Ishikawa (cell line): Measurements from ENCODE around the gene MOB3B.

Experiments
- CEBPB ChIP-seq: IDR thresholded peaks from 2 replicates; pipeline ENCODE4 v1.6.1; 2012
- CREB1 ChIP-seq: IDR thresholded peaks from 2 replicates; pipeline ENCODE4 v1.6.1; 2012; ENCODE audit warnings: low read depth
- EGR1 ChIP-seq: IDR thresholded peaks from 2 replicates; pipeline ENCODE4 v1.6.1; 2012
- EP300 ChIP-seq: IDR thresholded peaks from 2 replicates; pipeline ENCODE4 v1.6.1; 2012; ENCODE audit warnings: borderline replicate concordance
- FOXM1 ChIP-seq: IDR thresholded peaks from 2 replicates; pipeline ENCODE4 v1.6.1; 2012; ENCODE audit warnings: low read depth, borderline replicate concordance
- NFIC ChIP-seq: IDR thresholded peaks from 2 replicates; pipeline ENCODE4 v1.6.1; 2012
- RAD21 ChIP-seq: IDR thresholded peaks from 2 replicates; pipeline ENCODE4 v1.6.1; 2012; ENCODE audit warnings: low read depth
- TAF1 ChIP-seq: IDR thresholded peaks from 2 replicates; pipeline ENCODE4 v1.6.1; 2012; ENCODE audit warnings: low read depth, mild to moderate bottlenecking
- TCF12 ChIP-seq: IDR thresholded peaks from 2 replicates; pipeline ENCODE4 v1.6.1; 2012; ENCODE audit warnings: low read depth
- TEAD4 ChIP-seq: IDR thresholded peaks from 2 replicates; pipeline ENCODE4 v1.6.1; 2012
- YY1 ChIP-seq: IDR thresholded peaks from 2 replicates; pipeline ENCODE4 v1.6.1; 2012; ENCODE audit warnings: low read depth
- ZBTB7A ChIP-seq: IDR thresholded peaks from 2 replicates; pipeline ENCODE4 v1.6.1; 2012; ENCODE audit warnings: low read depth
- TF ChIP-seq, protein P1 (sequence below): IDR thresholded peaks from 2 replicates; pipeline ENCODE4 v1.6.1; 2012; ENCODE audit warnings: low read depth, mild to moderate bottlenecking
- TF ChIP-seq, protein P2 (sequence below): IDR thresholded peaks from 2 replicates; pipeline ENCODE4 v1.6.1; 2012
- TF ChIP-seq, protein P3 (sequence below): IDR thresholded peaks from 2 replicates; pipeline ENCODE4 v1.6.1; 2012

MOB3B gene

DNA sequence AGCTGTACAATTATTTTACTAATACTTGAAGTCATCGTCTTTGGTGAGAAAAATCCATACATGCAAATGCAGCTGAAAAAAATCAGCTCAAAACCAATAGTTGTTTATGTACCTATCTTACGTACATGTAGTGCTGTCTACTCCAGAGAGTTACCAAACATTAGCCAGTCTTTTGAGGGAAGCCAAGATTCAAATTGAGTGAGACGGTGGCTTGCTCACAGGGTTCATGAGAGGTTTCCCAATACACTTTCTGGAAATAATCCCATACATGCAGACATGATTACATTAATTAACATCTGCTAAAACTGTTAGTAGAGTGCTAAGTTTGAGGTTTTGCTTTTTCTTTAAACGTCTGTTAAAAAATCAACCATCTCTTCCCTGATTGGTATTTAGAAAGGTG, 41.4 kb upstream of the MOB3B start:
- TF ChIP-seq EP300 (no peak), YY1 (no peak), TCF12 (no peak), TAF1 (no peak), TEAD4 (no peak), EGR1 (no peak), ZBTB7A (no peak)
- TF ChIP-seq, protein P1, sequence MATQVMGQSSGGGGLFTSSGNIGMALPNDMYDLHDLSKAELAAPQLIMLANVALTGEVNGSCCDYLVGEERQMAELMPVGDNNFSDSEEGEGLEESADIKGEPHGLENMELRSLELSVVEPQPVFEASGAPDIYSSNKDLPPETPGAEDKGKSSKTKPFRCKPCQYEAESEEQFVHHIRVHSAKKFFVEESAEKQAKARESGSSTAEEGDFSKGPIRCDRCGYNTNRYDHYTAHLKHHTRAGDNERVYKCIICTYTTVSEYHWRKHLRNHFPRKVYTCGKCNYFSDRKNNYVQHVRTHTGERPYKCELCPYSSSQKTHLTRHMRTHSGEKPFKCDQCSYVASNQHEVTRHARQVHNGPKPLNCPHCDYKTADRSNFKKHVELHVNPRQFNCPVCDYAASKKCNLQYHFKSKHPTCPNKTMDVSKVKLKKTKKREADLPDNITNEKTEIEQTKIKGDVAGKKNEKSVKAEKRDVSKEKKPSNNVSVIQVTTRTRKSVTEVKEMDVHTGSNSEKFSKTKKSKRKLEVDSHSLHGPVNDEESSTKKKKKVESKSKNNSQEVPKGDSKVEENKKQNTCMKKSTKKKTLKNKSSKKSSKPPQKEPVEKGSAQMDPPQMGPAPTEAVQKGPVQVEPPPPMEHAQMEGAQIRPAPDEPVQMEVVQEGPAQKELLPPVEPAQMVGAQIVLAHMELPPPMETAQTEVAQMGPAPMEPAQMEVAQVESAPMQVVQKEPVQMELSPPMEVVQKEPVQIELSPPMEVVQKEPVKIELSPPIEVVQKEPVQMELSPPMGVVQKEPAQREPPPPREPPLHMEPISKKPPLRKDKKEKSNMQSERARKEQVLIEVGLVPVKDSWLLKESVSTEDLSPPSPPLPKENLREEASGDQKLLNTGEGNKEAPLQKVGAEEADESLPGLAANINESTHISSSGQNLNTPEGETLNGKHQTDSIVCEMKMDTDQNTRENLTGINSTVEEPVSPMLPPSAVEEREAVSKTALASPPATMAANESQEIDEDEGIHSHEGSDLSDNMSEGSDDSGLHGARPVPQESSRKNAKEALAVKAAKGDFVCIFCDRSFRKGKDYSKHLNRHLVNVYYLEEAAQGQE, result no peak

DNA sequence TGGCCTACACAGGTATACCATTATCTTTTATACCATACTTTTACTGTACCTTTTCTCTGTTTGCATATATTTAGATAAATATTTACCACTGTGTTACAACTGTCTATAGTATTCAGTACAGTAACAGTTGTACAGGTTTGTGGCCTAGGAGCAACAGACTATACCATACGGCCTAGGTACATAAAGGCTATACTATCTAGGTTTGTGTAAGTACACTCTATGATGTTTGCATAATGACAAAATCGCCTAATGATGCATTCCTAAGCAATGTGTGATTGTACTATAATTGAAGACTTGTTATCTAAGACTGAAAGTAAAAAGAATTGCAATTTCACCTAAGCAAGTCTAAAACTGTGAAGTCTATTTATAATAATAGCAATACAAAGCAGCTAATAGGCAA, 39.8 kb upstream of the MOB3B start:
- TF ChIP-seq EP300 (no peak), NFIC (no peak), FOXM1 (no peak), TAF1 (no peak), YY1 (no peak), EGR1 (no peak), RAD21 (no peak)
- TF ChIP-seq, protein P2, sequence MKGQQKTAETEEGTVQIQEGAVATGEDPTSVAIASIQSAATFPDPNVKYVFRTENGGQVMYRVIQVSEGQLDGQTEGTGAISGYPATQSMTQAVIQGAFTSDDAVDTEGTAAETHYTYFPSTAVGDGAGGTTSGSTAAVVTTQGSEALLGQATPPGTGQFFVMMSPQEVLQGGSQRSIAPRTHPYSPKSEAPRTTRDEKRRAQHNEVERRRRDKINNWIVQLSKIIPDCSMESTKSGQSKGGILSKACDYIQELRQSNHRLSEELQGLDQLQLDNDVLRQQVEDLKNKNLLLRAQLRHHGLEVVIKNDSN, result no peak
- TF ChIP-seq, protein P1, result no peak
- TF ChIP-seq, protein P3, sequence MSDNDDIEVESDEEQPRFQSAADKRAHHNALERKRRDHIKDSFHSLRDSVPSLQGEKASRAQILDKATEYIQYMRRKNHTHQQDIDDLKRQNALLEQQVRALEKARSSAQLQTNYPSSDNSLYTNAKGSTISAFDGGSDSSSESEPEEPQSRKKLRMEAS, result no peak

DNA sequence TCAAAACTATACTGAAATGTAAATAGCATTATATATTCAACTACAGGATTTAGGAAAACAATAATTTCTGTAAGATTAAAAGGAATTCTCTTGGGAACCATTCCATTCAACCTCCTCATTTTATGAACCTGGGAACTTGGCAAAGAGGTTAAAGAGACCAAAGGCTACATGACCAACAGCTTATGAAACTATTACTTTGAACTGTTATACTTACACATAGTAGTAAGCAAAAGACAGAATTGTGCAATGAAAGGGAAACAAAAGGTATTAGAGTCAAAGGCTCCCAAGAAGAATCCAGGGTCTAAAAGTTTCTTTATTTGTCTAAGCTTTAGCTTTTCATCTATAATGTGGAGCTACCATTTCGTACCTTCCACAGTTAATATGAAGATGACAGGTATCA, 36.5 kb upstream of the MOB3B start:
- TF ChIP-seq, protein P3, result no peak
- no peak for TF ChIP-seq NFIC
- TF ChIP-seq, protein P1, result no peak
- no peak for TF ChIP-seq YY1
- no peak for TF ChIP-seq FOXM1
- TF ChIP-seq EGR1, result no peak
- no peak for TF ChIP-seq TEAD4
- TF ChIP-seq, protein P2, result no peak
- TF ChIP-seq ZBTB7A, result no peak
- TF ChIP-seq TCF12, result no peak

DNA sequence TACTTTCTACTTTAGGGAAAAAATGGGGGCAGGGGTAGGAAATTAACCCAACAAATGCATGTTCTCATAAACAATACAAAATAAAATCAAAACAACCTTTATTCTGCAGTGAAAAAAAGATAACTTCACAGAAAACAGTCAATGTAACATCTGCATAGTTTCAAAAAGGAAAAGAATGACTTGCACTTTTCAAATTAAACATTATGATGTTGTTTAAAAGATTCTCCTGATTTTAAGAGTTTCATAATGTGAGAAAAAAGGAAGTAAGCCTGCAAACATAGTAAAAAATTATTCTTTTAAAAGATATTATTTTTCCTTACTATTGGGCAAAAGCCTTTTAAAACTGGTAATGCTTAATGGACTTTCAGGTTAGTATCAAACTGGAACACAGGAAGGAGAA, 36.1 kb upstream of the MOB3B start:
- TF ChIP-seq EGR1 (no peak), NFIC (no peak), TEAD4 (no peak), RAD21 (no peak), TAF1 (no peak), FOXM1 (no peak), CEBPB (no peak), CREB1 (no peak), YY1 (no peak), EP300 (no peak), ZBTB7A (no peak), TCF12 (no peak)
- TF ChIP-seq, protein P3, result no peak
- TF ChIP-seq, protein P1, result no peak
- TF ChIP-seq, protein P2, result no peak
